Motor neuron (in vitro differentiated cells): Measurements from ENCODE around the gene ECI1. TPM values are rescaled to one million over a fixed set of nuclear protein-coding genes. Genes with fewer than 3 reads are reported as not detected.

Experiments used
- ATAC-seq, 8 experiments: fragments of 200-7000 bp; cut with Tn5 transposase; replicated peaks in 6 of 8; 2 replicates each; pipeline ENCODE4 v1.8.0; 2021; ENCODE audit warnings: mild to moderate bottlenecking in 8 of 8, moderate library complexity in 8 of 8
- H3K27ac ChIP-seq, 2 donors: fragments of 250-450 bp; sonication (Bioruptor Pico); 2 replicates each; pipeline ENCODE4 v1.9.0; 2021; ENCODE audit warnings: antibody characterized with exemption in 2 of 2, mild to moderate bottlenecking in 2 of 2, moderate library complexity in 1 of 2
- H3K4me1 ChIP-seq, 2 donors: fragments of 250-450 bp; sonication (Bioruptor Pico); replicated peaks in 1 of 2; 2 replicates each; pipeline ENCODE4 v1.6.1; 2021; ENCODE audit warnings: antibody characterized with exemption in 2 of 2, mild to moderate bottlenecking in 2 of 2, moderate library complexity in 1 of 2
- H3K4me3 ChIP-seq, 5 donors: fragments of 250-450 bp; sonication (Bioruptor Pico); 2 replicates each; pipeline ENCODE4 v1.9.0; 2021; ENCODE audit warnings: antibody characterized with exemption in 5 of 5, mild to moderate bottlenecking in 5 of 5, moderate library complexity in 4 of 5
- WGBS, 10 experiments: fragments of 450-650 bp; shearing (Covaris generic); methylation state at CpG; one replicate each; pipeline ENCODE4 v1.0.0; 2022; 5-methylcytosine and 5-hydroxymethylcytosine counted together
- in situ Hi-C, 9 experiments: fragments of 400-800 bp; cut with MboI; loops; one replicate each; pipeline ENCODE4 v1.15.0; 2021; ENCODE audit warnings: low sequenced_read_pairs in 9 of 9, low pct_unique_long_range_greater_than_20kb in 2 of 9; ENCODE audit not compliant: unreplicated experiment in 9 of 9
- total RNA-seq, 8 experiments: library from RNA; unstranded; fragments of 300-600 nt; gene quantifications; 2 replicates each; pipeline versions ENCODE4 v1.2.3 to v1.2.4, GENCODE V29; 2022

ECI1 gene
- total RNA-seq, result 10 to 100 TPM; 26.6 to 56.4 (median 32.6) TPM

- peaks cover 7 to 12% of the 10 kb centered on the region in 2 donors for H3K4me1 ChIP-seq
- in situ Hi-C loops, result no loop called here
- peak; percentile 89 to 95 (median 94) for ATAC-seq
- H3K27ac ChIP-seq, result peak within 1 kb of the TSS; percentile 83 to 93
- WGBS, 10 experiments, result 0 to 38% (median 4%) methylated on average over 1 to 13 of the region's 88 CpGs; no CpG with 5 or more reads in 7 of the 10 experiments
- peak within 1 kb of the TSS; percentile 82 to 99 (median 91) for H3K4me3 ChIP-seq
Observed at GRCh38 chr16:2251296-2252111, at the start of gene ECI1. ECI1 (minus strand) TSS chr16:2251587; CDS start chr16:2251566, 21 bp downstream.

GRCh38 chr16:2299915-2300192 lies 48.5 kb upstream of the ECI1 start:
- no peaks in the 10 kb centered on the region for H3K4me1 ChIP-seq
- WGBS, 10 experiments, result 27 to 80% (median 50%) methylated on average over 1 to 5 of the region's 10 CpGs; no CpG with 5 or more reads in 5 of the 10 experiments
- no peak overlapping the region for H3K27ac ChIP-seq
- in situ Hi-C loops, result no loop called here
- H3K4me3 ChIP-seq, result no peak overlapping the region
- ATAC-seq, result peak in 1 of 8 experiments; percentile 26

- WGBS, 10 experiments, result 60 to 80% (median 80%) methylated on average over 1 to 2 of the region's 31 CpGs; no CpG with 5 or more reads in 7 of the 10 experiments
- H3K4me1 ChIP-seq, result no peaks in the 10 kb centered on the region
- in situ Hi-C loops, result no loop called here
- H3K4me3 ChIP-seq, result no peak overlapping the region
- no peak overlapping the region for H3K27ac ChIP-seq
- ATAC-seq, result peak in 4 of 8 experiments; percentile 15 to 27 (median 21)
Observed at GRCh38 chr16:2299121-2299914, 47.9 kb upstream of the ECI1 start.

- Histone ChIP-seq H3K4me1 (no peaks in the 10 kb centered on the region), H3K4me3 (no peak overlapping the region), H3K27ac (no peak overlapping the region)
- in situ Hi-C loops, result no loop called here
- WGBS, 10 experiments, result 82 to 92% methylated on average over 2 of the region's 9 CpGs; no CpG with 5 or more reads in 8 of the 10 experiments
- peak in 1 of 8 experiments; percentile 4 for ATAC-seq
Observed at GRCh38 chr16:2298621-2299020, 47.2 kb upstream of the ECI1 start.

GRCh38 chr16:2297506-2297860 lies 46.1 kb upstream of the ECI1 start:
- 85 to 100% methylated on average over 6 to 9 of the region's 22 CpGs; no CpG with 5 or more reads in 8 of the 10 experiments for WGBS, 10 experiments
- no peak for ATAC-seq
- H3K4me1 ChIP-seq, result no peaks in the 10 kb centered on the region
- in situ Hi-C loops, result no loop called here
- no peak overlapping the region for H3K4me3 ChIP-seq
- no peak overlapping the region for H3K27ac ChIP-seq

GRCh38 chr16:2296661-2297505 lies 45.5 kb upstream of the ECI1 start:
- Histone ChIP-seq H3K27ac (no peak overlapping the region), H3K4me3 (no peak overlapping the region), H3K4me1 (no peaks in the 10 kb centered on the region)
- WGBS, 10 experiments, result 40 to 100% (median 89%) methylated on average over 1 to 10 of the region's 23 CpGs; no CpG with 5 or more reads in 4 of the 10 experiments
- in situ Hi-C loops, result no loop called here
- peak in 5 of 8 experiments; percentile 16 to 99 (median 82) for ATAC-seq

GRCh38 chr16:2295056-2295798 lies 43.8 kb upstream of the ECI1 start:
- H3K4me1 ChIP-seq, result no peaks in the 10 kb centered on the region
- in situ Hi-C loops, result no loop called here
- no peak for ATAC-seq
- 40 to 100% (median 85%) methylated on average over 1 to 14 of the region's 21 CpGs; no CpG with 5 or more reads in 3 of the 10 experiments for WGBS, 10 experiments
- no peak overlapping the region for H3K27ac ChIP-seq
- no peak overlapping the region for H3K4me3 ChIP-seq

GRCh38 chr16:2292221-2292620 lies 40.8 kb upstream of the ECI1 start:
- in situ Hi-C loops, result no loop called here
- Histone ChIP-seq H3K4me1 (no peaks in the 10 kb centered on the region), H3K27ac (no peak overlapping the region), H3K4me3 (no peak overlapping the region)
- 69 to 100% (median 85%) methylated on average over 1 to 9 of the region's 9 CpGs; no CpG with 5 or more reads in 1 of the 10 experiments for WGBS, 10 experiments
- no peak for ATAC-seq

GRCh38 chr16:2289282-2289681 lies 37.9 kb upstream of the ECI1 start:
- WGBS, 10 experiments, result 80 to 100% methylated on average over 1 to 14 of the region's 23 CpGs; no CpG with 5 or more reads in 8 of the 10 experiments
- no peak overlapping the region for H3K4me3 ChIP-seq
- no peaks in the 10 kb centered on the region for H3K4me1 ChIP-seq
- in situ Hi-C loops, result no loop called here
- H3K27ac ChIP-seq, result no peak overlapping the region
- no peak for ATAC-seq

- Histone ChIP-seq H3K4me3 (no peak overlapping the region), H3K27ac (no peak overlapping the region), H3K4me1 (no peaks in the 10 kb centered on the region)
- in situ Hi-C loops, result no loop called here
- WGBS, 10 experiments, result 71 to 93% (median 82%) methylated on average over 1 to 4 of the region's 8 CpGs; no CpG with 5 or more reads in 5 of the 10 experiments
- ATAC-seq, result no peak
Observed at GRCh38 chr16:2288726-2289125, 37.3 kb upstream of the ECI1 start.

- H3K4me3 ChIP-seq, result no peak overlapping the region
- no peak overlapping the region for H3K27ac ChIP-seq
- no peak for ATAC-seq
- in situ Hi-C loops, result no loop called here
- 78 to 100% (median 96%) methylated on average over 3 to 6 of the region's 35 CpGs; no CpG with 5 or more reads in 6 of the 10 experiments for WGBS, 10 experiments
- H3K4me1 ChIP-seq, result no peaks in the 10 kb centered on the region
Observed at GRCh38 chr16:2287916-2288547, 36.6 kb upstream of the ECI1 start.

- no peak for ATAC-seq
- Histone ChIP-seq H3K27ac (no peak overlapping the region), H3K4me3 (no peak overlapping the region), H3K4me1 (no peaks in the 10 kb centered on the region)
- 87% methylated on average over 3 of the region's 17 CpGs; no CpG with 5 or more reads in 9 of the 10 experiments for WGBS, 10 experiments
- in situ Hi-C loops, result no loop called here
Observed at GRCh38 chr16:2286550-2286949, 35.2 kb upstream of the ECI1 start.
